Measurements from ENCODE around the gene KRT1. TPM values are rescaled to one million over a fixed set of nuclear protein-coding genes. Genes with fewer than 3 reads are reported as not detected.
"Not testable (repeated sequence)": the region's sequence is repeated elsewhere in the genome, so short reads cannot be mapped to it uniquely, and the experiment has no call there.

The KRT1 gene
- total and polyA plus RNA-seq, 4 donors = 0.17 to 2.1 (median 0.48) TPM

DNA sequence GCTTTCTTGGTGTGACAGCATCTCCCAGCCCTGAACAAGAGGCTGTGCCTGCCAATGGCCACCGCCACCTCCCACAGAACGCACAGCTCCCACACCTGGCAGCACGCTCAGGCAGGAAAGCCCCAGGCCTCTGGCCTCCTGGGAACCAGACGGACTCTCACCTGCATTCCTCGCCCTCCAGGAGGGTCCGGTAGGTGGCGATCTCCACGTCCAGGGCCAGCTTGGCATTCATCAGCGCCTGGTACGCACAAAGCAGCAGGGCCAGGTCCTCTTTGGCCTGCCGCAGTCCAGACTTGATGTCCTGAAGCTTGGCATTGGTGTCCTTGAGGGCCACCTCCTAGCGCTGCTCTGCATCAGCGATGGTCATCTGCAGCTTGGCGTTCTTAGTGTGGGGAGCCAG lies 35.2 kb upstream of the KRT1 start:
- no peaks in the 10 kb centered on the region for H3K9me3 ChIP-seq (ENCODE audit: control insufficient read depth, insufficient read depth, low read length)
- H3K27me3 ChIP-seq (ENCODE audit: control insufficient read depth, insufficient read depth, low read length) = peaks cover 23% of the 10 kb centered on the region
- peaks cover 12% of the 10 kb centered on the region for H3K4me1 ChIP-seq (ENCODE audit: control insufficient read depth, insufficient read depth, low read length)
- DNase-seq (ENCODE audit: low read depth in 4 of 6, low spot score in 6 of 6) = no peak
- no peaks in the 10 kb centered on the region for H3K36me3 ChIP-seq (ENCODE audit: control insufficient read depth, insufficient read depth, low read length)
- WGBS (ENCODE audit: insufficient coverage) = 78% methylated on average over 14 of the region's 14 CpGs
- H3K27ac ChIP-seq (ENCODE audit: low read depth, low read length) = no peak overlapping the region
- no peak overlapping the region for H3K4me3 ChIP-seq (ENCODE audit: low read depth, low read length)

DNA sequence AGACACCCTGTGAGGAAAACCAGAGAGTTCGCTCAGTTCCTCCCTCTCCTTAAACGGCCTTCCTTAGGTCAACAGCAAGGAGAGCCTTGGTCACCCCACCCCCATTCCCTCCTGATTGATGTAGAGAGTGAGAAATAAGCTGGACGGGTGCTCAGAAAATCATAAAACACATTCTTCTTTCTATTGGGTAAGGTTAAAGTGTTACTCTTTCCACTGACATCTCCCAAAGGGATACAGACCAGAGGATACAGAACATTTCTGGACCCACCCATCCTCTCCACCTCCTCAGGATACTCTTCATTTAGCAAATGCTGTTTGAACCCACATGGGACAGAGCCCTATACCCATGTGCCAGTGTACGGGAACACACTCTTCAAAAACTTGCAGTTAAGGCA lies 34.7 kb upstream of the KRT1 start:
- peaks cover 23% of the 10 kb centered on the region for H3K27me3 ChIP-seq (ENCODE audit: control insufficient read depth, insufficient read depth, low read length)
- peaks cover 12% of the 10 kb centered on the region for H3K4me1 ChIP-seq (ENCODE audit: control insufficient read depth, insufficient read depth, low read length)
- no peaks in the 10 kb centered on the region for H3K9me3 ChIP-seq (ENCODE audit: control insufficient read depth, insufficient read depth, low read length)
- H3K27ac ChIP-seq (ENCODE audit: low read depth, low read length) = no peak overlapping the region
- H3K4me3 ChIP-seq (ENCODE audit: low read depth, low read length) = no peak overlapping the region
- DNase-seq (ENCODE audit: low read depth in 4 of 6, low spot score in 6 of 6) = no peak
- no CpG with 5 or more reads among the region's 4 CpGs for WGBS (ENCODE audit: insufficient coverage)
- H3K36me3 ChIP-seq (ENCODE audit: control insufficient read depth, insufficient read depth, low read length) = no peaks in the 10 kb centered on the region

DNA sequence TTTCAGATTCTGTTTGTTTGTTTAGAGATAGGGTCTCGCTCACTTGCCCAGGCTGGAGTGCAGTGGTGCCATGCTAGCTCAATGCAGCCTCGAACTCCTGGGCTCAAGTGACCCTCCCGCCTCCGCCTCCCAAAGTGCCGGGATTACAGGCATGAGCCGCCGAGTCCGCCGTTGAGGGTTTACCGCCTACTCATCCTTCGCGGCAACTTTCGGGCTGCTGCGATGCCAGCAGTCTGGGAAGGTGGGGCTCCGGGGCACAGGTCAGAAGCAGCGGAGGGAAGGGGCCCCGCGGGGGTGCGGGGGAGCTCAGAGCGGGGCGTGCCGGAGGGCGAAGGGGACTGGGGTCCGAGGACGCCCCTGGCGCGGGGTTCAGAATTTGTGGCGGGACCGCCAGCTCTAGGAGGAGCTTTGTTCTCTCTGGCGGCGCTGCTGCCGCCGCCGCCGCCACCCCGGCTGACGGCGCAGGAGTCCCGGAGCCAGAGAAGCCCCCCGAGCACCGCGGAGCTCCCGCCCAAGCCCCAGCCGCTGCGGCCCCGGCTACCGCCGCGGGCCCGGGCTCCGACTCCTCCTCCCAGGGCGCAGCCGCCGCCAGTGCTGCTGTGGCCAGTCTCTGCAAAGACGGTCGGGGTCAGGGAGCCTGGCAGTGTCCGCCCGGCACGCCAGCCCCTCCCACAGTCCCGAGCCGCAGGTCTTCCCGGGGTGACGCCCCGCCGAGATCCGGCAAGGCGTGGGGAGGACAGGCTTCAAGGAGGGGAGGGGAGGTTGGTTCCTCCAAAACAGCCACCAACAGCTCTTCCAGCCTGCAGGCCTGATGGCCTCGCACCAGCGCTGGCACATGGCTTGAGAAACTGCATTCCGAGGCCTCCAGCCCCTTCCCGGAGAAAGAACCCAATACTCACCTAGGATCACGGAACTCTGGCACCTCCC lies 34.0 kb upstream of the KRT1 start:
- Histone ChIP-seq H3K9me3 (ENCODE audit: control insufficient read depth, insufficient read depth, low read length) (no peaks in the 10 kb centered on the region), H3K4me1 (ENCODE audit: control insufficient read depth, insufficient read depth, low read length) (peaks cover 12% of the 10 kb centered on the region), H3K4me3 (ENCODE audit: low read depth, low read length) (no peak overlapping the region), H3K27ac (ENCODE audit: low read depth, low read length) (no peak overlapping the region), H3K27me3 (ENCODE audit: control insufficient read depth, insufficient read depth, low read length) (peaks cover 23% of the 10 kb centered on the region), H3K36me3 (ENCODE audit: control insufficient read depth, insufficient read depth, low read length) (no peaks in the 10 kb centered on the region)
- 6% methylated on average over 67 of the region's 72 CpGs for WGBS (ENCODE audit: insufficient coverage)
- peak in 2 of 6 donors; percentile 23 to 43 for DNase-seq (ENCODE audit: low read depth in 4 of 6, low spot score in 6 of 6)

DNA sequence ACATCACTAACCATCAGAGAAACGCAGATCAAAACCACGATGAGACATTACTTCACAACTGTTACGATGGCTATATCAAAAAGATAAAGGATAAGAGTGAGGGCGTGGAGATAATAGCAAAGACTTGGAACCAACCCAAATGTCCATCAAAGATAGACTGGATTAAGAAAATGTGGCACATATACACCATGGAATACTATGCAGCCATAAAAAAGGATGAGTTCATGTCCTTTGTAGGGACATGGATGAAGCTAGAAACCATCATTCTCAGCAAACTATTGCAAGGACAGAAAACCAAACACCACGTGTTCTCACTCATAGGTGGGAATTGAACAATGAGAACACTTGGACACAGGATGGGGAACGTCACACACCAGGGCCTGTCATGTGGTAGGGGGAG lies 31.9 kb upstream of the KRT1 start:
- Histone ChIP-seq H3K27me3 (ENCODE audit: control insufficient read depth, insufficient read depth, low read length) (peaks cover 25% of the 10 kb centered on the region), H3K4me1 (ENCODE audit: control insufficient read depth, insufficient read depth, low read length) (peaks cover 12% of the 10 kb centered on the region)
- not testable (repeated sequence) for H3K4me3 ChIP-seq (ENCODE audit: low read depth, low read length); DNase-seq (ENCODE audit: low read depth in 4 of 6, low spot score in 6 of 6); H3K9me3 ChIP-seq (ENCODE audit: control insufficient read depth, insufficient read depth, low read length); H3K36me3 ChIP-seq (ENCODE audit: control insufficient read depth, insufficient read depth, low read length); H3K27ac ChIP-seq (ENCODE audit: low read depth, low read length)
- no CpG with 5 or more reads among the region's 6 CpGs for WGBS (ENCODE audit: insufficient coverage)

DNA sequence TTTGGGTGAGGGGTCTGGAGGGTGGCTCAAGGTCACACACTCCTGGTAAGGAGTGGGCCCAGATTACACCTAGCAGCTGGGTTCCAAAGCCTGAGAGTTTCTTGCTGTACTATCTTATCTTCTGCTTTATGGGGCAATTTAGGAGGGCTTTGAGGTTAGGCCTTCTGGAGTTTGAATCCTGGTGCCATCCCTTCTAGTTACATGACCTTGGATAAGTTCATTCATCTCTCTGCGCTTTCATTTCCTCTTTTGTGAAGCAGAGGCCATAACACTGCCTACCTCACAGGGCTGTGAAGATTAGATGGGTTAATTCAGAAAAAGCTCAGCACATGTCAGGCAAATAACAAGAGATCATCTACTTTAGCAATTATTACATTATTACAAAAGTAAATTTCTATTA lies 30.5 kb upstream of the KRT1 start:
- Histone ChIP-seq H3K27ac (ENCODE audit: low read depth, low read length) (no peak overlapping the region), H3K36me3 (ENCODE audit: control insufficient read depth, insufficient read depth, low read length) (no peaks in the 10 kb centered on the region), H3K9me3 (ENCODE audit: control insufficient read depth, insufficient read depth, low read length) (no peaks in the 10 kb centered on the region), H3K4me1 (ENCODE audit: control insufficient read depth, insufficient read depth, low read length) (peaks cover 12% of the 10 kb centered on the region), H3K4me3 (ENCODE audit: low read depth, low read length) (no peak overlapping the region), H3K27me3 (ENCODE audit: control insufficient read depth, insufficient read depth, low read length) (peaks cover 25% of the 10 kb centered on the region)
- no CpG with 5 or more reads among the region's 1 CpG for WGBS (ENCODE audit: insufficient coverage)
- DNase-seq (ENCODE audit: low read depth in 4 of 6, low spot score in 6 of 6) = no peak

DNA sequence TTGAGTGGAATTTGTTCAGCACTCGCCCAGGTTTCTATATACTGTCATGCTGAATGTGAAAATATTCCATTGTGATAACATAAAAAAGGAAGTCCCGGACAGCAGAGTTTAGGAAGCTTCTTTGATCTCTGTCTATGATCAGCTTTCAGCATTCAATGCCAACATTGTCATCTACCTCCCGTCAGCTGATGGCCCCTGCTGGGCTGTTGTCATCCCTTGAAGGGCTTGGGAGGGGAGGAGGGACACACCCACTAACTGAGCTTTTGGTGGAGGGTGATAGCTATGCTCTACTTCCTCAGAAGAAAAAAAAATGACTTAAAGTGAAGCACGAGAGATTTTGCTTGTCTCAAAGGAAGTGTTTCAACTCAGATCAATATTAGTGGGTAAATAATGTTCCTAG lies 27.8 kb upstream of the KRT1 start:
- no peak for DNase-seq (ENCODE audit: low read depth in 4 of 6, low spot score in 6 of 6)
- Histone ChIP-seq H3K36me3 (ENCODE audit: control insufficient read depth, insufficient read depth, low read length) (no peaks in the 10 kb centered on the region), H3K27ac (ENCODE audit: low read depth, low read length) (no peak overlapping the region), H3K9me3 (ENCODE audit: control insufficient read depth, insufficient read depth, low read length) (no peaks in the 10 kb centered on the region), H3K4me3 (ENCODE audit: low read depth, low read length) (no peak overlapping the region), H3K27me3 (ENCODE audit: control insufficient read depth, insufficient read depth, low read length) (peaks cover 2% of the 10 kb centered on the region), H3K4me1 (ENCODE audit: control insufficient read depth, insufficient read depth, low read length) (no peaks in the 10 kb centered on the region)
- no CpG with 5 or more reads among the region's 4 CpGs for WGBS (ENCODE audit: insufficient coverage)

DNA sequence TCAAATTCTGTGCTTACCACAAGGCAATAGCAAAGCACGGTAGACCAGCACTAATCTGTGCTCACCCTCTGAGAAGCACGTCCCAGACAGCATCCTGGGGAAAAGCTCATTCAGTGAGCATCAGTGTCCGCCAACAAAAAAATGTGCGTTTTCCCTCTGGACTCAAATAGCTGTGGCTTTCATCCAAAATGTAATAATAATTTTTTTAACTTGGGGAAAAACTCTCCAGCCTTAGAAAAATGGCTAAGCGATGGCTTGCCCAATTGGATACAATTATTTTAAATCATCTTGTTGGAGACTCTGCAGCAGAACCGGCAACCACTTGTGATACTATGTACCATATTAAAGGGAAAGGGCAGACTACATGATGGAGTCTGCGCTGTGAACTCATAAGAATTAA lies 24.3 kb upstream of the KRT1 start:
- no peaks in the 10 kb centered on the region for H3K4me1 ChIP-seq (ENCODE audit: control insufficient read depth, insufficient read depth, low read length)
- H3K27me3 ChIP-seq (ENCODE audit: control insufficient read depth, insufficient read depth, low read length) = peaks cover 2% of the 10 kb centered on the region
- H3K36me3 ChIP-seq (ENCODE audit: control insufficient read depth, insufficient read depth, low read length) = no peaks in the 10 kb centered on the region
- no peaks in the 10 kb centered on the region for H3K9me3 ChIP-seq (ENCODE audit: control insufficient read depth, insufficient read depth, low read length)
- WGBS (ENCODE audit: insufficient coverage) = 67% methylated on average over 3 of the region's 7 CpGs
- peak in 1 of 6 donors; percentile 69 for DNase-seq (ENCODE audit: low read depth in 4 of 6, low spot score in 6 of 6)
- no peak overlapping the region for H3K27ac ChIP-seq (ENCODE audit: low read depth, low read length)
- no peak overlapping the region for H3K4me3 ChIP-seq (ENCODE audit: low read depth, low read length)

DNA sequence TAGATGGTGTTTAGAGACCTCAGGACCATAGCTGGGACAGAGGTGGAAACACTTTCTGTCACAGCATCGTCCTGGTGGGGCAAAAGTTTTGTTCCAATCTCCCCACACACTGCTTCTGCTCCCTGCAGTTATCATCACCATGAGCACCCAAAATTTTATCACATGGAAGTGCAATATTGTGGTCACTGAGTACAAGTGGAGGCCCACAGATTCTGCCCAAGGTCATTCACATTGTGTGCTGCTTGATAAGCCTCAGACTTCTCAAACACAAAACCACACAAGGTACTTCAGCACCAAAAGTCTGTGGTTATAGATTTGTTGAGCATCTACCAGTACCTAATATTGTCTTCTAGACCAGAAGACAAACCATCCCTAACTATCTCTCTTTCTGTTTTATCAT lies 23.7 kb upstream of the KRT1 start:
- DNase-seq (ENCODE audit: low read depth in 4 of 6, low spot score in 6 of 6) = no peak
- WGBS (ENCODE audit: insufficient coverage) = no CpG with 5 or more reads among the region's 1 CpG
- no peak overlapping the region for H3K27ac ChIP-seq (ENCODE audit: low read depth, low read length)
- H3K4me1 ChIP-seq (ENCODE audit: control insufficient read depth, insufficient read depth, low read length) = no peaks in the 10 kb centered on the region
- no peaks in the 10 kb centered on the region for H3K27me3 ChIP-seq (ENCODE audit: control insufficient read depth, insufficient read depth, low read length)
- H3K36me3 ChIP-seq (ENCODE audit: control insufficient read depth, insufficient read depth, low read length) = no peaks in the 10 kb centered on the region
- H3K9me3 ChIP-seq (ENCODE audit: control insufficient read depth, insufficient read depth, low read length) = no peaks in the 10 kb centered on the region
- no peak overlapping the region for H3K4me3 ChIP-seq (ENCODE audit: low read depth, low read length)

DNA sequence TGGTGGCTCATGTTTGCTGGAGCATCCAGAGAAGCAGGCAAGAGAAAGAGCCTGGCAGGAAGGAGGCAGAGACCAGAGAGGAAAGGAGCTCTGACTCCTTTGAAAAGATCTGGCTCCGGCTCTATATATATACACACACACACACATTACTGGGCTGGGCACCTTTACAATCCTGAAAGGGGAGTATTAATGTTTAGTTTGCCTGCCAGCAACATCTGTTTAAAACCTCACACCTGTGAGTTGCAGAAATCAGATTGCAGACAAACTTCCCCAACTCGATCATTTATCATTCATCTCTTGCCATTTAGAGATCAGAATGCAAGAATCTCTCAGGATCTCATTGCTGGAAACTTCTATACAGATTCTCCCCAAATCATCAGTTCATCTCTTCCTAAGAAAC lies 23.2 kb upstream of the KRT1 start, which contains the start of gene KRT77:
TSS of gene KRT77 (minus strand) at position 101 of the 400 bp plus-strand sequence. CDS start at position 11, 90 bp downstream.
- 100% methylated on average over 1 of the region's 2 CpGs for WGBS (ENCODE audit: insufficient coverage)

DNA sequence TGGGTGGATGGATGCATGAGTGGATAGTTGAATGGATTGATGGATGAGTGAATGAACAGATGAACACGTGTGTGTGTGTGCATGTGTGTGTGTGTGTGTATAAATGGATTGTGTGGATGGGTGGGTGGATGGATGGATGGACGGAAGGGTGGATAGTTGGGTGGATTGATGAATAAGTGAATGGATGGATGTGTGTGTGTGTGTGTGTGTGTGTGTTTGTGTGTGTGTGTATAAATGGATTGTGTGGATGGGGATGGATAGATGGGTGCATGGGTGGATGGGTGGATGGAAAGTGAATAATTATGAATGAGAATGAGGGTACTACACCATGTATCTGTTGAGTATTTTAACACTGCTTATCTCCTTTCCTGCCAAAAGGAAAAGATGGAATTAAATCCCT lies 22.1 kb upstream of the KRT1 start:
- Histone ChIP-seq H3K4me3 (ENCODE audit: low read depth, low read length) (no peak overlapping the region), H3K36me3 (ENCODE audit: control insufficient read depth, insufficient read depth, low read length) (no peaks in the 10 kb centered on the region), H3K27me3 (ENCODE audit: control insufficient read depth, insufficient read depth, low read length) (no peaks in the 10 kb centered on the region), H3K9me3 (ENCODE audit: control insufficient read depth, insufficient read depth, low read length) (no peaks in the 10 kb centered on the region), H3K27ac (ENCODE audit: low read depth, low read length) (no peak overlapping the region), H3K4me1 (ENCODE audit: control insufficient read depth, insufficient read depth, low read length) (no peaks in the 10 kb centered on the region)
- 74% methylated on average over 1 of the region's 2 CpGs for WGBS (ENCODE audit: insufficient coverage)
- DNase-seq (ENCODE audit: low read depth in 4 of 6, low spot score in 6 of 6) = no peak

More for the DNA sequence above, 23.2 kb upstream of the KRT1 start, which contains the start of gene KRT77:
- no peaks in the 10 kb centered on the region for H3K4me1 ChIP-seq (ENCODE audit: control insufficient read depth, insufficient read depth, low read length)
- H3K4me3 ChIP-seq (ENCODE audit: low read depth, low read length) = no peak within 1 kb of the TSS
- no peaks in the 10 kb centered on the region for H3K36me3 ChIP-seq (ENCODE audit: control insufficient read depth, insufficient read depth, low read length)
- DNase-seq (ENCODE audit: low read depth in 4 of 6, low spot score in 6 of 6) = no peak
- no peaks in the 10 kb centered on the region for H3K27me3 ChIP-seq (ENCODE audit: control insufficient read depth, insufficient read depth, low read length)
- no peak within 1 kb of the TSS for H3K27ac ChIP-seq (ENCODE audit: low read depth, low read length)
- no peaks in the 10 kb centered on the region for H3K9me3 ChIP-seq (ENCODE audit: control insufficient read depth, insufficient read depth, low read length)

All from spinal cord (tissue), 10 donors.